ENCODE measurements around the gene MAN2C1.
"Not testable (repeated sequence)": the region's sequence is repeated elsewhere in the genome, so short reads cannot be mapped to it uniquely, and the experiment has no call there.

MAN2C1 gene

GRCh38 chr15:75332093-75332492, 36.3 kb downstream of the MAN2C1 start:
- not testable (repeated sequence) for H3K36me3 ChIP-seq (ENCODE audit: control insufficient read depth, insufficient read depth, low read length); DNase-seq; H3K9me3 ChIP-seq (ENCODE audit: control insufficient read depth, low read length); H3K27ac ChIP-seq (ENCODE audit: insufficient read depth, low read length, poor library complexity, severe bottlenecking); H3K4me3 ChIP-seq (ENCODE audit: insufficient read depth, low read depth, low read length, poor library complexity, severe bottlenecking); H3K27me3 ChIP-seq (replicated peaks; ENCODE audit: control insufficient read depth, insufficient read depth, low read length, poor library complexity, severe bottlenecking)
- H3K4me1 ChIP-seq (ENCODE audit: control insufficient read depth, insufficient read depth, low read length, poor library complexity, severe bottlenecking) = peaks cover 11% of the 10 kb centered on the region

- H3K4me3 ChIP-seq (ENCODE audit: insufficient read depth, low read depth, low read length, poor library complexity, severe bottlenecking) = no peak overlapping the region
- DNase-seq = no peak
- no peaks in the 10 kb centered on the region for H3K9me3 ChIP-seq (ENCODE audit: control insufficient read depth, low read length)
Measured at GRCh38 chr15:75329571-75329970, 38.8 kb downstream of the MAN2C1 start.

GRCh38 chr15:75328493-75329314, 39.7 kb downstream of the MAN2C1 start:
- Histone ChIP-seq H3K27ac (ENCODE audit: insufficient read depth, low read length, poor library complexity, severe bottlenecking) (no peak overlapping the region), H3K27me3 (replicated peaks; ENCODE audit: control insufficient read depth, insufficient read depth, low read length, poor library complexity, severe bottlenecking) (no peaks in the 10 kb centered on the region), H3K4me3 (ENCODE audit: insufficient read depth, low read depth, low read length, poor library complexity, severe bottlenecking) (no peak overlapping the region), H3K9me3 (ENCODE audit: control insufficient read depth, low read length) (no peaks in the 10 kb centered on the region), H3K4me1 (ENCODE audit: control insufficient read depth, insufficient read depth, low read length, poor library complexity, severe bottlenecking) (no peaks in the 10 kb centered on the region), H3K36me3 (ENCODE audit: control insufficient read depth, insufficient read depth, low read length) (no peaks in the 10 kb centered on the region)
- no peak for DNase-seq

More at GRCh38 chr15:75329571-75329970, 38.8 kb downstream of the MAN2C1 start:
- no peaks in the 10 kb centered on the region for H3K36me3 ChIP-seq (ENCODE audit: control insufficient read depth, insufficient read depth, low read length)
- H3K4me1 ChIP-seq (ENCODE audit: control insufficient read depth, insufficient read depth, low read length, poor library complexity, severe bottlenecking) = no peaks in the 10 kb centered on the region
- H3K27ac ChIP-seq (ENCODE audit: insufficient read depth, low read length, poor library complexity, severe bottlenecking) = no peak overlapping the region
- no peaks in the 10 kb centered on the region for H3K27me3 ChIP-seq (replicated peaks; ENCODE audit: control insufficient read depth, insufficient read depth, low read length, poor library complexity, severe bottlenecking)

GRCh38 chr15:75327491-75327890, 40.9 kb downstream of the MAN2C1 start:
- Histone ChIP-seq H3K36me3 (ENCODE audit: control insufficient read depth, insufficient read depth, low read length) (no peaks in the 10 kb centered on the region), H3K27me3 (replicated peaks; ENCODE audit: control insufficient read depth, insufficient read depth, low read length, poor library complexity, severe bottlenecking) (no peaks in the 10 kb centered on the region), H3K4me1 (ENCODE audit: control insufficient read depth, insufficient read depth, low read length, poor library complexity, severe bottlenecking) (no peaks in the 10 kb centered on the region), H3K4me3 (ENCODE audit: insufficient read depth, low read depth, low read length, poor library complexity, severe bottlenecking) (no peak overlapping the region), H3K9me3 (ENCODE audit: control insufficient read depth, low read length) (no peaks in the 10 kb centered on the region), H3K27ac (ENCODE audit: insufficient read depth, low read length, poor library complexity, severe bottlenecking) (no peak overlapping the region)
- DNase-seq = no peak

DNA sequence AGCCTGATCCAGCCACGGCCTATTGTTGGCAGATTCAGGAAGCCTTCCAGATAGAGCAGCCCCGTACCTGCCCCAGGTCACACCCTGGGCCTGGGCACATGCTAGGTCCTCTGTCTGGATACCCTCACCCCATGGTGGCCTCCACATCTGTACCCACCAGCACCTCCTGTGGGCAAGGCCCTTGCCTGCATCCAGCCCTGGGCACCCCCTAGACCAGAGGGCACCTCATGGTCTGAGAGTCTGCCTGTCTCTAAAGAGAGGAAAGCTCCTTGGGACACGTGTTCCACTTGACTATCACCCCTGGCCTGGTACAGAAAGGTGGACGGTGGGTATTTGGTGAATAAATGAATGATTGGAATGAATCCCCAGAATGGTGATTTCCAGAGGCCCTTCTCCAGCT, 41.4 kb downstream of the MAN2C1 start:
- no peaks in the 10 kb centered on the region for H3K27me3 ChIP-seq (replicated peaks; ENCODE audit: control insufficient read depth, insufficient read depth, low read length, poor library complexity, severe bottlenecking)
- no peak for DNase-seq
- H3K4me3 ChIP-seq (ENCODE audit: insufficient read depth, low read depth, low read length, poor library complexity, severe bottlenecking) = no peak overlapping the region
- H3K4me1 ChIP-seq (ENCODE audit: control insufficient read depth, insufficient read depth, low read length, poor library complexity, severe bottlenecking) = no peaks in the 10 kb centered on the region
- no peaks in the 10 kb centered on the region for H3K36me3 ChIP-seq (ENCODE audit: control insufficient read depth, insufficient read depth, low read length)
- no peak overlapping the region for H3K27ac ChIP-seq (ENCODE audit: insufficient read depth, low read length, poor library complexity, severe bottlenecking)
- no peaks in the 10 kb centered on the region for H3K9me3 ChIP-seq (ENCODE audit: control insufficient read depth, low read length)

- Histone ChIP-seq H3K9me3 (ENCODE audit: control insufficient read depth, low read length) (no peaks in the 10 kb centered on the region), H3K36me3 (ENCODE audit: control insufficient read depth, insufficient read depth, low read length) (no peaks in the 10 kb centered on the region), H3K27me3 (replicated peaks; ENCODE audit: control insufficient read depth, insufficient read depth, low read length, poor library complexity, severe bottlenecking) (no peaks in the 10 kb centered on the region), H3K27ac (ENCODE audit: insufficient read depth, low read length, poor library complexity, severe bottlenecking) (no peak overlapping the region), H3K4me3 (ENCODE audit: insufficient read depth, low read depth, low read length, poor library complexity, severe bottlenecking) (no peak overlapping the region), H3K4me1 (ENCODE audit: control insufficient read depth, insufficient read depth, low read length, poor library complexity, severe bottlenecking) (no peaks in the 10 kb centered on the region)
- no peak for DNase-seq
Measured at GRCh38 chr15:75325922-75326321, 42.5 kb downstream of the MAN2C1 start.

- H3K36me3 ChIP-seq (ENCODE audit: control insufficient read depth, insufficient read depth, low read length) = no peaks in the 10 kb centered on the region
- no peak overlapping the region for H3K4me3 ChIP-seq (ENCODE audit: insufficient read depth, low read depth, low read length, poor library complexity, severe bottlenecking)
- no peak overlapping the region for H3K27ac ChIP-seq (ENCODE audit: insufficient read depth, low read length, poor library complexity, severe bottlenecking)
- no peaks in the 10 kb centered on the region for H3K9me3 ChIP-seq (ENCODE audit: control insufficient read depth, low read length)
- no peaks in the 10 kb centered on the region for H3K27me3 ChIP-seq (replicated peaks; ENCODE audit: control insufficient read depth, insufficient read depth, low read length, poor library complexity, severe bottlenecking)
- no peak for DNase-seq
- no peaks in the 10 kb centered on the region for H3K4me1 ChIP-seq (ENCODE audit: control insufficient read depth, insufficient read depth, low read length, poor library complexity, severe bottlenecking)
Measured at GRCh38 chr15:75321711-75322110, 46.7 kb downstream of the MAN2C1 start.

DNA sequence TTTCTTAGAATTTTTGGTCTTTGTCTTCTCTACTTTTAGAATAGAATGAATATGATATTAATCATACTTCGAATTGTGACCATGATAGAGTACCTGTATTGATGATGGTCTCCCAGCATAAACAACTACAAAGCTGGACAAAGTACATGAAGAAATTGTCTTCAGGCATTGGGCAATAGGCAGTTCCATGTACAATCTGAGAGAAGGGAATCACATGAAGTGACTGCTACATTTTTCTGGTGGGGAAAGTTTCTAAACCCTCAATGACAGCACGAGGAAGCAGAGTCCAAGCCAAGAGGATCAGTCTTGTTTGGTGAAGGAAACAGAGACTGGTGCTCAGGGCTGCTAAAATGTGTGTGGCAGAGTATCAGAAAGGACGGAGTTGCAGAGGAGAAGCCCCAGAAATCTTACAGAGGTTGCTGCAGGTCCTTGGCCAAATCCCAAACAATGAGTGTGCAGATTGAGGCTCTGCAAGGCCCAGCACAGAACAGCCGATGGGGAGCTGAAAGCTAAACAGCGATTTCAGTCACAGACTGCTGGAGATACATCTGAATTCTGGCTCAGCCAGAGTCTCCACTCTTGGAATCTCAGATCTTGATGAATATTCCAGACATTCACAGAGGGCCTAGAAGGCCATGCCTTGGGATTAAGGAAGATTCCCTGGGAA, 49.0 kb downstream of the MAN2C1 start:
- H3K4me1 ChIP-seq (ENCODE audit: control insufficient read depth, insufficient read depth, low read length, poor library complexity, severe bottlenecking); H3K27me3 ChIP-seq (replicated peaks; ENCODE audit: control insufficient read depth, insufficient read depth, low read length, poor library complexity, severe bottlenecking); H3K9me3 ChIP-seq (ENCODE audit: control insufficient read depth, low read length); H3K4me3 ChIP-seq (ENCODE audit: insufficient read depth, low read depth, low read length, poor library complexity, severe bottlenecking); H3K27ac ChIP-seq (ENCODE audit: insufficient read depth, low read length, poor library complexity, severe bottlenecking); H3K36me3 ChIP-seq (ENCODE audit: control insufficient read depth, insufficient read depth, low read length); DNase-seq: not testable (repeated sequence)

- Histone ChIP-seq H3K27ac (ENCODE audit: insufficient read depth, low read length, poor library complexity, severe bottlenecking) (no peak overlapping the region), H3K9me3 (ENCODE audit: control insufficient read depth, low read length) (no peaks in the 10 kb centered on the region), H3K4me1 (ENCODE audit: control insufficient read depth, insufficient read depth, low read length, poor library complexity, severe bottlenecking) (no peaks in the 10 kb centered on the region), H3K4me3 (ENCODE audit: insufficient read depth, low read depth, low read length, poor library complexity, severe bottlenecking) (no peak overlapping the region), H3K27me3 (replicated peaks; ENCODE audit: control insufficient read depth, insufficient read depth, low read length, poor library complexity, severe bottlenecking) (no peaks in the 10 kb centered on the region), H3K36me3 (ENCODE audit: control insufficient read depth, insufficient read depth, low read length) (no peaks in the 10 kb centered on the region)
- DNase-seq = no peak
Measured at GRCh38 chr15:75314552-75315290, 53.7 kb downstream of the MAN2C1 start.

All from effector memory CD4-positive, alpha-beta T cell (primary cell).